NOMO-1 treated with DMSO at 0.1 percent for 48 hours (cell line): ENCODE results near the gene CGAS.
"Not testable (repeated sequence)": the region's sequence is repeated elsewhere in the genome, so short reads cannot be mapped to it uniquely, and the experiment has no call there.

Experiments used
- DNase-seq: peaks from one replicate; lab custom pipeline; 2025; ENCODE audit not compliant: unreplicated experiment; lab: John Stamatoyannopoulos, UW

CGAS gene

GRCh38 chr6:73400656-73401055, 51.4 kb downstream of the CGAS start:
- DNase-seq = no peak

GRCh38 chr6:73395875-73396274, 56.2 kb downstream of the CGAS start:
- DNase-seq = no peak

GRCh38 chr6:73394577-73395354, 57.3 kb downstream of the CGAS start, which contains the start of gene DDX43:
TSS of gene DDX43 (plus strand) at chr6:73394828. CDS start at chr6:73394906, 78 bp downstream.
- DNase-seq = no peak

- no peak for DNase-seq
These were observed 58.8 kb downstream of the CGAS start for GRCh38 chr6:73393278-73393677.

GRCh38 chr6:73392188-73392587, 59.9 kb downstream of the CGAS start:
- DNase-seq = not testable (repeated sequence)

GRCh38 chr6:73391675-73392074, 60.4 kb downstream of the CGAS start:
- DNase-seq = no peak

GRCh38 chr6:73389854-73390253, 62.2 kb downstream of the CGAS start:
- DNase-seq = no peak

GRCh38 chr6:73388800-73389512, 63.1 kb downstream of the CGAS start:
- peak; percentile 79 for DNase-seq

GRCh38 chr6:73388433-73388799, 63.7 kb downstream of the CGAS start:
- DNase-seq = no peak

GRCh38 chr6:73382462-73383113, 69.5 kb downstream of the CGAS start:
- no peak for DNase-seq

- not testable (repeated sequence) for DNase-seq
These were observed 70.6 kb downstream of the CGAS start for GRCh38 chr6:73381531-73381930.

GRCh38 chr6:73377225-73377624, 74.9 kb downstream of the CGAS start:
- DNase-seq = no peak

- DNase-seq = no peak
These were observed 76.9 kb downstream of the CGAS start for GRCh38 chr6:73375216-73375615.
